Measurements from ENCODE around the gene PEAK1. TPM values are rescaled to one million over a fixed set of nuclear protein-coding genes. Genes with fewer than 3 reads are reported as not detected.

The PEAK1 gene
- total and polyA plus RNA-seq, 10 of the 15 experiments (the other 5 are each of a cell fraction or from before 2014, with no cell fraction given), result 0.62 to 24.2 (median 11.2) TPM

- FAIRE-seq, result no peak
- ChIA-PET CTCF (no interaction called here), RAD21 (ENCODE audit: unreplicated experiment) (no interaction called here), SMC1A (ENCODE audit: uncharacterized antibody, unreplicated experiment) (no interaction called here), POLR2A (no interaction called here)
- ATAC-seq, result no peak
- no peak for TF ChIP-seq RB1 (IDR thresholded peaks at IDR 0.05; ENCODE audit: borderline replicate concordance)
- TF ChIP-seq TAF1 (IDR thresholded peaks at IDR 0.05; ENCODE audit: borderline replicate concordance, low read depth, low read length), result no peak
- 89% methylated on average over 1 of the region's 1 CpG for WGBS (ENCODE audit: insufficient coverage, insufficient replicate concordance, low lambda C conversion rate, missing lambda C conversion rate)
- no peaks in the 10 kb centered on the region for H3K9me3 ChIP-seq (replicated peaks; ENCODE audit: control insufficient read depth, insufficient read depth, low read length)
- H3K79me2 ChIP-seq (ENCODE audit: control insufficient read depth, insufficient read depth, low read length), result no peaks in the 10 kb centered on the region
- no TSS peak for BruUV-seq (replicated peaks)
- H3K9ac ChIP-seq (ENCODE audit: control insufficient read depth, insufficient read depth, low read length), result no peak overlapping the region
- intact Hi-C loops (cut with micrococcal nuclease; ENCODE audit: unreplicated experiment), result no loop called here
- H3K4me3 ChIP-seq, result no peak overlapping the region
- no peaks in the 10 kb centered on the region for H3K27me3 ChIP-seq (replicated peaks in 1 of 2; ENCODE audit: control insufficient read depth in 2 of 2, insufficient read depth in 2 of 2, low read length in 1 of 2)
- H3K4me2 ChIP-seq (ENCODE audit: control insufficient read depth, insufficient read depth), result no peak overlapping the region
- H3K36me3 ChIP-seq (ENCODE audit: control insufficient read depth in 2 of 2, insufficient read depth in 2 of 2, low read length in 1 of 2), result no peaks in the 10 kb centered on the region; a peak in 1 of 4 replicates
- H2AFZ ChIP-seq (ENCODE audit: control insufficient read depth, low read depth, low read length), result no peak overlapping the region
- H4K20me1 ChIP-seq (ENCODE audit: control insufficient read depth, insufficient read depth), result no peaks in the 10 kb centered on the region
- no peak overlapping the region for H3K27ac ChIP-seq (ENCODE audit: control insufficient read depth, insufficient read depth)
- DNase-seq (ENCODE audit: low read depth, low spot score), result no peak
- in situ Hi-C loops (cut with MboI), result no loop called here
- no peaks in the 10 kb centered on the region for H3K4me1 ChIP-seq (ENCODE audit: control insufficient read depth, insufficient read depth, low read length)
These were observed 58.4 kb downstream of the PEAK1 start for GRCh38 chr15:77361456-77361855.

GRCh38 chr15:77358545-77359240, 61.2 kb downstream of the PEAK1 start:
- in situ Hi-C loops (cut with MboI), result no loop called here
- no peaks in the 10 kb centered on the region for H3K4me1 ChIP-seq (ENCODE audit: control insufficient read depth, insufficient read depth, low read length)

More at GRCh38 chr15:77358545-77359240, 61.2 kb downstream of the PEAK1 start:
- SMC1A ChIA-PET (ENCODE audit: uncharacterized antibody, unreplicated experiment), result interaction anchor here (0.8 kb wide), 1 partner anchor 8 kb away, joined by 3 read pairs; no protein-coding TSS in a partner anchor
- WGBS (ENCODE audit: insufficient coverage, insufficient replicate concordance, low lambda C conversion rate, missing lambda C conversion rate), result 83% methylated on average over 5 of the region's 5 CpGs
- no peaks in the 10 kb centered on the region for H3K79me2 ChIP-seq (ENCODE audit: control insufficient read depth, insufficient read depth, low read length)
- POLR2A ChIA-PET, result no interaction called here
- no peak overlapping the region for H3K4me2 ChIP-seq (ENCODE audit: control insufficient read depth, insufficient read depth)
- intact Hi-C loops (cut with micrococcal nuclease; ENCODE audit: unreplicated experiment), result no loop called here
- H3K36me3 ChIP-seq (ENCODE audit: control insufficient read depth in 2 of 2, insufficient read depth in 2 of 2, low read length in 1 of 2), result no peaks in the 10 kb centered on the region; a peak in 1 of 4 replicates
- H4K20me1 ChIP-seq (ENCODE audit: control insufficient read depth, insufficient read depth), result no peaks in the 10 kb centered on the region
- no peak overlapping the region for H2AFZ ChIP-seq (ENCODE audit: control insufficient read depth, low read depth, low read length)
- BruUV-seq (replicated peaks), result no TSS peak
- no peaks in the 10 kb centered on the region for H3K9me3 ChIP-seq (replicated peaks; ENCODE audit: control insufficient read depth, insufficient read depth, low read length)
- no peak for TF ChIP-seq NR2F1 (conservative IDR thresholded peaks at IDR 0.05)
- no peak for TF ChIP-seq IKZF2 (IDR thresholded peaks at IDR 0.05)
- no peak for TF ChIP-seq POLR2A (IDR thresholded peaks at IDR 0.05; ENCODE audit: low read depth, low read length)
- TF ChIP-seq FOS (IDR thresholded peaks at IDR 0.05; ENCODE audit: borderline replicate concordance, extremely low read depth, insufficient read length), result no peak
- TF ChIP-seq YBX1 (IDR thresholded peaks at IDR 0.05), result no peak
- TF ChIP-seq HDAC2 (IDR thresholded peaks at IDR 0.05), result no peak
- no peak for DNase-seq (ENCODE audit: low read depth, low spot score)
- H3K27me3 ChIP-seq (replicated peaks in 1 of 2; ENCODE audit: control insufficient read depth in 2 of 2, insufficient read depth in 2 of 2, low read length in 1 of 2), result no peaks in the 10 kb centered on the region
- H3K9ac ChIP-seq (ENCODE audit: control insufficient read depth, insufficient read depth, low read length), result no peak overlapping the region
- ATAC-seq, result no peak
- CTCF ChIA-PET, result no interaction called here
- no peak for FAIRE-seq
- H3K27ac ChIP-seq (ENCODE audit: control insufficient read depth, insufficient read depth), result no peak overlapping the region
- no peak overlapping the region for H3K4me3 ChIP-seq
- RAD21 ChIA-PET (ENCODE audit: unreplicated experiment), result interaction anchor here (0.6 kb wide), 1 partner anchor 176 kb away, joined by 3 read pairs; no protein-coding TSS in a partner anchor

All from GM12878 (cell line).